ENCODE results near the gene DLGAP4. TPM values are rescaled to one million over a fixed set of nuclear protein-coding genes. Genes with fewer than 3 reads are reported as not detected.
"Not testable (repeated sequence)": the region's sequence is repeated elsewhere in the genome, so short reads cannot be mapped to it uniquely, and the experiment has no call there.

DLGAP4 gene
- total RNA-seq, 2 experiments from 2014 or later: 19.9 to 23.6 TPM

GRCh38 chr20:36373089-36373488 lies 67.0 kb downstream of the DLGAP4 start:
- ATAC-seq: no peak
- no peak overlapping the region for H3K4me3 Mint-ChIP-seq

GRCh38 chr20:36374995-36375394 lies 68.9 kb downstream of the DLGAP4 start:
- no peaks in the 10 kb centered on the region for H3K4me1 Mint-ChIP-seq (ENCODE audit: low read depth)
- ChIA-PET CTCF (no interaction called here), POLR2A (no interaction called here)
- H3K4me3 Mint-ChIP-seq: no peak overlapping the region
- DNase-seq (no peak), ATAC-seq (no peak)
- no peaks in the 10 kb centered on the region for H3K36me3 Mint-ChIP-seq (ENCODE audit: low read depth)
- H3K9me3 Mint-ChIP-seq (ENCODE audit: insufficient read depth): no peaks in the 10 kb centered on the region
- H3K27ac Mint-ChIP-seq: no peak overlapping the region
- H3K27me3 Mint-ChIP-seq (ENCODE audit: low read depth): peaks cover 5% of the 10 kb centered on the region

More at GRCh38 chr20:36373089-36373488, 67.0 kb downstream of the DLGAP4 start:
- Mint-ChIP-seq H3K4me1 (ENCODE audit: low read depth) (no peaks in the 10 kb centered on the region), H3K27me3 (ENCODE audit: low read depth) (peaks cover 5% of the 10 kb centered on the region), H3K36me3 (ENCODE audit: low read depth) (no peaks in the 10 kb centered on the region), H3K9me3 (ENCODE audit: insufficient read depth) (no peaks in the 10 kb centered on the region), H3K27ac (no peak overlapping the region)
- CTCF ChIA-PET: interaction anchor here (1.1 kb wide), 1 partner anchor 27 kb away, joined by 3 read pairs; no protein-coding TSS in a partner anchor
- POLR2A ChIA-PET: no interaction called here
- DNase-seq: no peak

- no peaks in the 10 kb centered on the region for H3K4me1 Mint-ChIP-seq (ENCODE audit: low read depth)
- no peak overlapping the region for H3K27ac Mint-ChIP-seq
- H3K36me3 Mint-ChIP-seq (ENCODE audit: low read depth): no peaks in the 10 kb centered on the region
- ATAC-seq (no peak), DNase-seq (no peak)
- CTCF ChIA-PET: no interaction called here
- no peak overlapping the region for H3K4me3 Mint-ChIP-seq
- POLR2A ChIA-PET: no interaction called here
- H3K27me3 Mint-ChIP-seq (ENCODE audit: low read depth): peaks cover 4% of the 10 kb centered on the region
- no peaks in the 10 kb centered on the region for H3K9me3 Mint-ChIP-seq (ENCODE audit: insufficient read depth)
Measured at GRCh38 chr20:36377348-36378326, 71.5 kb downstream of the DLGAP4 start.

GRCh38 chr20:36378686-36379085 lies 72.5 kb downstream of the DLGAP4 start:
- DNase-seq (no peak), ATAC-seq (no peak)
- POLR2A ChIA-PET: no interaction called here
- peaks cover 3% of the 10 kb centered on the region for H3K27me3 Mint-ChIP-seq (ENCODE audit: low read depth)
- CTCF ChIA-PET: no interaction called here
- no peaks in the 10 kb centered on the region for H3K4me1 Mint-ChIP-seq (ENCODE audit: low read depth)
- H3K27ac Mint-ChIP-seq: no peak overlapping the region
- no peaks in the 10 kb centered on the region for H3K36me3 Mint-ChIP-seq (ENCODE audit: low read depth)
- no peaks in the 10 kb centered on the region for H3K9me3 Mint-ChIP-seq (ENCODE audit: insufficient read depth)
- H3K4me3 Mint-ChIP-seq: no peak overlapping the region

GRCh38 chr20:36379914-36380313 lies 73.8 kb downstream of the DLGAP4 start:
- H3K4me3 Mint-ChIP-seq: not testable (repeated sequence)

GRCh38 chr20:36384022-36384619 lies 78.0 kb downstream of the DLGAP4 start:
- peak; percentile 72 for ATAC-seq
- Mint-ChIP-seq H3K4me3 (no peak overlapping the region), H3K9me3 (ENCODE audit: insufficient read depth) (no peaks in the 10 kb centered on the region), H3K4me1 (ENCODE audit: low read depth) (no peaks in the 10 kb centered on the region), H3K36me3 (ENCODE audit: low read depth) (no peaks in the 10 kb centered on the region), H3K27me3 (ENCODE audit: low read depth) (no peaks in the 10 kb centered on the region), H3K27ac (no peak overlapping the region)
- DNase-seq: peak; percentile 71
- POLR2A ChIA-PET: no interaction called here
- CTCF ChIA-PET: no interaction called here

More at GRCh38 chr20:36379914-36380313, 73.8 kb downstream of the DLGAP4 start:
- DNase-seq; ATAC-seq; H3K9me3 Mint-ChIP-seq (ENCODE audit: insufficient read depth); POLR2A ChIA-PET; H3K36me3 Mint-ChIP-seq (ENCODE audit: low read depth); H3K27ac Mint-ChIP-seq; CTCF ChIA-PET; H3K4me1 Mint-ChIP-seq (ENCODE audit: low read depth); H3K27me3 Mint-ChIP-seq (ENCODE audit: low read depth): not testable (repeated sequence)

- no peak for DNase-seq
- Mint-ChIP-seq H3K9me3 (ENCODE audit: insufficient read depth) (no peaks in the 10 kb centered on the region), H3K4me3 (no peak overlapping the region), H3K4me1 (ENCODE audit: low read depth) (no peaks in the 10 kb centered on the region), H3K36me3 (ENCODE audit: low read depth) (no peaks in the 10 kb centered on the region), H3K27me3 (ENCODE audit: low read depth) (no peaks in the 10 kb centered on the region), H3K27ac (no peak overlapping the region)
- ChIA-PET POLR2A (no interaction called here), CTCF (interaction anchor here (1.6 kb wide), 1 partner anchor 183 kb away, joined by 5 read pairs; no protein-coding TSS in a partner anchor)
- ATAC-seq: no peak
Measured at GRCh38 chr20:36385503-36385902, 79.4 kb downstream of the DLGAP4 start.

GRCh38 chr20:36386236-36386635 lies 80.1 kb downstream of the DLGAP4 start:
- ATAC-seq (no peak), DNase-seq (no peak)
- no peaks in the 10 kb centered on the region for H3K36me3 Mint-ChIP-seq (ENCODE audit: low read depth)
- no peak overlapping the region for H3K27ac Mint-ChIP-seq
- H3K9me3 Mint-ChIP-seq (ENCODE audit: insufficient read depth): no peaks in the 10 kb centered on the region
- no peaks in the 10 kb centered on the region for H3K4me1 Mint-ChIP-seq (ENCODE audit: low read depth)
- ChIA-PET POLR2A (no interaction called here), CTCF (interaction anchor here (1.6 kb wide), 1 partner anchor 184 kb away, joined by 5 read pairs; no protein-coding TSS in a partner anchor)
- no peak overlapping the region for H3K4me3 Mint-ChIP-seq
- no peaks in the 10 kb centered on the region for H3K27me3 Mint-ChIP-seq (ENCODE audit: low read depth)

GRCh38 chr20:36390269-36390668 lies 84.1 kb downstream of the DLGAP4 start:
- Mint-ChIP-seq H3K9me3 (ENCODE audit: insufficient read depth) (no peaks in the 10 kb centered on the region), H3K4me1 (ENCODE audit: low read depth) (no peaks in the 10 kb centered on the region), H3K27ac (no peak overlapping the region), H3K36me3 (ENCODE audit: low read depth) (no peaks in the 10 kb centered on the region), H3K27me3 (ENCODE audit: low read depth) (peaks cover 2% of the 10 kb centered on the region), H3K4me3 (no peak overlapping the region)
- ChIA-PET POLR2A (no interaction called here), CTCF (interaction anchor here (1.7 kb wide), 1 partner anchor 49 kb away, joined by 4 read pairs; no protein-coding TSS in a partner anchor)
- DNase-seq: no peak
- ATAC-seq: no peak

- ATAC-seq (no peak), DNase-seq (no peak)
- no peaks in the 10 kb centered on the region for H3K4me1 Mint-ChIP-seq (ENCODE audit: low read depth)
- H3K27me3 Mint-ChIP-seq (ENCODE audit: low read depth): peaks cover 2% of the 10 kb centered on the region
- no peak overlapping the region for H3K4me3 Mint-ChIP-seq
- no peaks in the 10 kb centered on the region for H3K36me3 Mint-ChIP-seq (ENCODE audit: low read depth)
- H3K9me3 Mint-ChIP-seq (ENCODE audit: insufficient read depth): no peaks in the 10 kb centered on the region
- H3K27ac Mint-ChIP-seq: no peak overlapping the region
- ChIA-PET POLR2A (no interaction called here), CTCF (interaction anchor here (1.5 to 1.7 kb wide), 2 partner anchors 48 to 189 kb away, joined by 4 read pairs; no protein-coding TSS in a partner anchor)
Measured at GRCh38 chr20:36390719-36391415, 84.7 kb downstream of the DLGAP4 start.

- H3K4me1 Mint-ChIP-seq (ENCODE audit: low read depth): no peaks in the 10 kb centered on the region
- no peak overlapping the region for H3K27ac Mint-ChIP-seq
- H3K4me3 Mint-ChIP-seq: no peak overlapping the region
- ATAC-seq: no peak
- DNase-seq: no peak
- no peaks in the 10 kb centered on the region for H3K9me3 Mint-ChIP-seq (ENCODE audit: insufficient read depth)
- peaks cover 2% of the 10 kb centered on the region for H3K27me3 Mint-ChIP-seq (ENCODE audit: low read depth)
- POLR2A ChIA-PET: no interaction called here
- CTCF ChIA-PET: interaction anchor here (1.5 to 1.7 kb wide), 2 partner anchors 48 to 189 kb away, joined by 4 read pairs; no protein-coding TSS in a partner anchor
- no peaks in the 10 kb centered on the region for H3K36me3 Mint-ChIP-seq (ENCODE audit: low read depth)
Measured at GRCh38 chr20:36391456-36391855, 85.3 kb downstream of the DLGAP4 start.

Data from activated CD8-positive, alpha-beta T cell treated with anti-CD3 and anti-CD28 coated beads, Interleukin-2, amount 10 ng/mL, durations not matched to agents 7 days and 5 days (primary cell).